HCT116 (cell line): ENCODE results near the gene SPDEF. TPM values are rescaled to one million over a fixed set of nuclear protein-coding genes. Genes with fewer than 3 reads are reported as not detected.

ENCODE experiments used
- ATAC-seq: fragments of 200-7000 bp; cut with Tn5 transposase; 2 replicates; pipeline ENCODE4 v1.9.1; 2020; ENCODE audit warnings: mild to moderate bottlenecking, moderate library complexity
- BruUV-seq: library from RNA; stranded (reverse); fragments of 400-500 nt; replicated peaks from 2 replicates; lab custom pipeline; 2021; lab: Mats Ljungman, UMichigan
- CTCF ChIA-PET: fragments of 300-600 bp; sonication (Branson Sonifier 250); formaldehyde crosslinking; loops from one replicate; lab custom pipeline; 2021; ENCODE audit warnings: antibody characterized with exemption; lab: Charles Lee
- POLR2A ChIA-PET: fragments of 300-600, 350-600 bp; sonication (Branson Sonifier 250); formaldehyde crosslinking; loops from one replicate; lab custom pipeline; 2021; ENCODE audit warnings: antibody characterized with exemption; lab: Charles Lee
- RAD21 ChIA-PET, 2 experiments: fragments of 300-600 bp; sonication (Branson Sonifier 250); formaldehyde crosslinking; loops; one replicate each; lab custom pipeline; 2023; ENCODE audit warnings: low total read pairs in 2 of 2; ENCODE audit not compliant: uncharacterized antibody in 2 of 2, unreplicated experiment in 2 of 2, low non-redundant PET in 1 of 2; lab: Charles Lee
- DNase-seq: peaks from one replicate; pipeline ENCODE4 v3.0.0-alpha.2; 2010; ENCODE audit warnings: low read depth, low spot score
- H2AFZ ChIP-seq: fragments of 200-600 bp; shearing (Covaris generic), sonication (generic); 2 replicates; pipeline ENCODE4 v1.6.1; 2017; ENCODE audit warnings: low read depth, mixed run types, mixed read lengths, antibody characterized with exemption, low read length; ENCODE audit not compliant: poor library complexity, severe bottlenecking
- H3K27ac ChIP-seq: 2 replicates; pipeline ENCODE4 v1.5.1; 2012; ENCODE audit warnings: low read depth, low read length
- H3K27me3 ChIP-seq: fragments of 200-600 bp; sonication (generic); 2 replicates; pipeline ENCODE4 v1.6.1; 2016; ENCODE audit warnings: mixed run types, low read length, mixed read lengths; ENCODE audit not compliant: insufficient read depth
- H3K36me3 ChIP-seq, 2 experiments: fragments of 200-500 bp in 1 of 2; fragments of 200-600 bp in 1 of 2; sonication (Bioruptor generic) in 1 of 2; sonication (generic) in 1 of 2; 2 replicates each; pipeline versions ENCODE4 v1.5.1 to v1.6.1; 2014 to 2016; ENCODE audit warnings: low read length in 2 of 2, inconsistent platforms in 1 of 2, mixed read lengths in 1 of 2, mixed run types in 1 of 2; ENCODE audit not compliant: insufficient read depth in 2 of 2, control insufficient read depth in 1 of 2
- H3K4me1 ChIP-seq, 2 experiments: fragments of 200-600 bp in 1 of 2; sonication (generic) in 1 of 2; 2 replicates each; pipeline versions ENCODE4 v1.5.1 to v1.6.1; 2012 to 2017; ENCODE audit warnings: low read length in 2 of 2, inconsistent platforms in 1 of 2, mild to moderate bottlenecking in 1 of 2, mixed read lengths in 1 of 2, mixed run types in 1 of 2, moderate library complexity in 1 of 2; ENCODE audit not compliant: insufficient read depth in 2 of 2, control insufficient read depth in 1 of 2
- H3K4me2 ChIP-seq: fragments of 200-600 bp; sonication (generic); 2 replicates; pipeline ENCODE4 v1.6.1; 2017; ENCODE audit warnings: mixed run types, low read length, mixed read lengths
- H3K4me3 ChIP-seq, 2 experiments: fragments of 200-600 bp in 1 of 2; sonication (generic) in 1 of 2; replicated peaks in 1 of 2; 2 replicates each; pipeline ENCODE4 v1.5.1; 2011 to 2016; ENCODE audit warnings: low read length in 2 of 2, control low read depth in 1 of 2, low read depth in 1 of 2, mild to moderate bottlenecking in 1 of 2, mixed read lengths in 1 of 2, mixed run types in 1 of 2
- H3K79me2 ChIP-seq: fragments of 200-600 bp; sonication (generic); 2 replicates; pipeline ENCODE4 v1.6.1; 2017; ENCODE audit warnings: mild to moderate bottlenecking, mixed run types, low read length, moderate library complexity, mixed read lengths; ENCODE audit not compliant: insufficient read depth
- H3K9ac ChIP-seq: fragments of 200-600 bp; sonication (generic); 2 replicates; pipeline ENCODE4 v1.6.1; 2016; ENCODE audit warnings: low read length, mixed read lengths
- H3K9me2 ChIP-seq: fragments of 200-600 bp; sonication (generic), shearing (Covaris generic); 2 replicates; pipeline ENCODE4 v1.6.1; 2017; ENCODE audit warnings: mixed run types, mild to moderate bottlenecking, moderate library complexity; ENCODE audit not compliant: insufficient read depth
- H3K9me3 ChIP-seq, 2 experiments: fragments of 200-500 bp in 1 of 2; fragments of 200-600 bp in 1 of 2; sonication (Bioruptor generic) in 1 of 2; sonication (generic) in 1 of 2; 2 replicates each; pipeline ENCODE4 v1.6.1; 2014 to 2017; ENCODE audit warnings: low read length in 2 of 2, mixed read lengths in 2 of 2, inconsistent platforms in 1 of 2, low read depth in 1 of 2, mild to moderate bottlenecking in 1 of 2, mixed run types in 1 of 2, moderate library complexity in 1 of 2; ENCODE audit not compliant: control insufficient read depth in 1 of 2, insufficient read depth in 1 of 2
- H4K20me1 ChIP-seq: fragments of 200-600 bp; sonication (generic), shearing (Covaris generic); 2 replicates; pipeline ENCODE4 v1.6.1; 2017; ENCODE audit warnings: mixed run types, mild to moderate bottlenecking, moderate library complexity; ENCODE audit not compliant: insufficient read depth
- CBX3 ChIP-seq: IDR thresholded peaks from 2 replicates; pipeline ENCODE4 v1.6.1; 2012; ENCODE audit warnings: low read depth
- CTCF ChIP-seq, 3 experiments: fragments of 200-600 bp in 1 of 3; sonication (generic) in 1 of 3; IDR thresholded peaks in 2 of 3; conservative IDR thresholded peaks in 1 of 3; 2 replicates each; pipeline ENCODE4 v1.5.1; 2012 to 2017; ENCODE audit warnings: low read depth in 2 of 3, low read length in 2 of 3, antibody characterized with exemption in 1 of 3, borderline replicate concordance in 1 of 3, control low read depth in 1 of 3, mild to moderate bottlenecking in 1 of 3, mixed read lengths in 1 of 3, mixed run types in 1 of 3, moderate library complexity in 1 of 3; ENCODE audit not compliant: insufficient read depth in 1 of 3
- EGR1 ChIP-seq: IDR thresholded peaks from 2 replicates; pipeline ENCODE4 v1.6.1; 2012; ENCODE audit warnings: low read depth
- ELF1 ChIP-seq: IDR thresholded peaks from 2 replicates; pipeline ENCODE4 v1.6.1; 2012; ENCODE audit warnings: low read depth, borderline replicate concordance
- EZH2 ChIP-seq: fragments of 200-600 bp; sonication (generic); IDR thresholded peaks from 2 replicates; pipeline ENCODE4 v1.6.1; 2017; ENCODE audit warnings: antibody characterized with exemption, mixed run types
- FOSL1 ChIP-seq: IDR thresholded peaks from 2 replicates; pipeline ENCODE4 v1.6.1; 2012; ENCODE audit warnings: low read depth
- JUND ChIP-seq: IDR thresholded peaks from 2 replicates; pipeline ENCODE4 v1.6.1; 2012
- POLR2A ChIP-seq: IDR thresholded peaks from 2 replicates; pipeline ENCODE4 v1.7.0; 2011; ENCODE audit warnings: borderline replicate concordance; ENCODE audit not compliant: insufficient read depth, insufficient read length; ENCODE audit errors: extremely low read depth
- SIN3A ChIP-seq: IDR thresholded peaks from 2 replicates; pipeline ENCODE4 v1.6.1; 2012; ENCODE audit warnings: low read depth
- SP1 ChIP-seq: IDR thresholded peaks from 2 replicates; pipeline ENCODE4 v1.6.1; 2012; ENCODE audit warnings: low read depth
- SRF ChIP-seq: IDR thresholded peaks from 2 replicates; pipeline ENCODE4 v1.6.1; 2012; ENCODE audit warnings: low read depth
- TCF7L2 ChIP-seq: IDR thresholded peaks from 2 replicates; pipeline ENCODE4 v1.7.0; 2011; ENCODE audit warnings: borderline replicate concordance, inconsistent platforms; ENCODE audit not compliant: insufficient read depth, insufficient read length; ENCODE audit errors: extremely low read depth
- YY1 ChIP-seq: IDR thresholded peaks from 2 replicates; pipeline ENCODE4 v1.6.1; 2011; ENCODE audit warnings: low read length, low read depth, moderate library complexity, mild to moderate bottlenecking; ENCODE audit not compliant: insufficient replicate concordance; ENCODE audit errors: extremely low read depth
- ZBTB33 ChIP-seq: IDR thresholded peaks from 2 replicates; pipeline ENCODE4 v1.6.1; 2011; ENCODE audit warnings: mild to moderate bottlenecking, low read length, moderate library complexity; ENCODE audit not compliant: insufficient replicate concordance; ENCODE audit errors: extremely low read depth
- ZNF274 ChIP-seq: fragments of 200-500 bp; sonication (Bioruptor generic); IDR thresholded peaks from 2 replicates; pipeline ENCODE4 v1.6.1; 2014; ENCODE audit warnings: mild to moderate bottlenecking, low read depth, low read length, inconsistent platforms
- intact Hi-C: fragments of 100-400 bp; cut with micrococcal nuclease; formaldehyde crosslinking; loops from 2 replicates; pipeline ENCODE4 v1.10.0; 2022
- total RNA-seq: library from RNA; stranded (reverse); gene quantifications from one replicate; pipeline ENCODE4 v1.2.1, GENCODE V29; 2021; ENCODE audit not compliant: unreplicated experiment

SPDEF gene
- total RNA-seq, 1 experiment from 2014 or later: 0.39 TPM

DNA sequence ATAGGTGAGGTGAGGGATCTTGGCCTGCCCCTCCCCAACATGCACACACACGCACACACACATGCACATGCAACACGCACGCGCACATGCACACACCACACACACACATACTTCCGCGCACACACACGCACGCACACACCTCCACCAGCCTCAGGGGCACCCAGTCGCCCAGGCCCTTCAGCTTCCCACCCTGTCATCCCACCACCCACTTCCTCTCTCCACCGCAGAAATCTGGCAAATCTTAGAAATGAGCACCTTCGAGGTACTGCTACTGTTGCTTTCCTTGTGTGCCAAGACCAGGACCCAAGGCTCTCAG is 1.2 kb downstream of the SPDEF start:
- DNase-seq: no peak
- H3K27ac ChIP-seq: no peak overlapping the region
- ChIA-PET POLR2A (no interaction called here), CTCF (no interaction called here), RAD21 (no interaction called here)
- H3K4me3 ChIP-seq: no peak overlapping the region
- H3K9me3 ChIP-seq: peaks cover 0 to 6% of the 10 kb centered on the region in 2 experiments; a peak in 1 of 4 replicates
- H2AFZ ChIP-seq: no peak overlapping the region
- no peaks in the 10 kb centered on the region for H3K27me3 ChIP-seq
- no peak for ATAC-seq
- H3K4me2 ChIP-seq: no peak overlapping the region
- no peaks in the 10 kb centered on the region for H3K36me3 ChIP-seq
- no TSS peak for BruUV-seq
- no peaks in the 10 kb centered on the region for H3K79me2 ChIP-seq
- H3K9ac ChIP-seq: no peak overlapping the region
- intact Hi-C loops: no loop called here
- TF ChIP-seq SIN3A: no peak
- no peak for TF ChIP-seq FOSL1
- no peak for TF ChIP-seq JUND
- TF ChIP-seq, all 23 proteins: peak for 0
- Histone ChIP-seq H3K4me1 (no peaks in the 10 kb centered on the region), H4K20me1 (no peaks in the 10 kb centered on the region), H3K9me2 (no peaks in the 10 kb centered on the region)

DNA sequence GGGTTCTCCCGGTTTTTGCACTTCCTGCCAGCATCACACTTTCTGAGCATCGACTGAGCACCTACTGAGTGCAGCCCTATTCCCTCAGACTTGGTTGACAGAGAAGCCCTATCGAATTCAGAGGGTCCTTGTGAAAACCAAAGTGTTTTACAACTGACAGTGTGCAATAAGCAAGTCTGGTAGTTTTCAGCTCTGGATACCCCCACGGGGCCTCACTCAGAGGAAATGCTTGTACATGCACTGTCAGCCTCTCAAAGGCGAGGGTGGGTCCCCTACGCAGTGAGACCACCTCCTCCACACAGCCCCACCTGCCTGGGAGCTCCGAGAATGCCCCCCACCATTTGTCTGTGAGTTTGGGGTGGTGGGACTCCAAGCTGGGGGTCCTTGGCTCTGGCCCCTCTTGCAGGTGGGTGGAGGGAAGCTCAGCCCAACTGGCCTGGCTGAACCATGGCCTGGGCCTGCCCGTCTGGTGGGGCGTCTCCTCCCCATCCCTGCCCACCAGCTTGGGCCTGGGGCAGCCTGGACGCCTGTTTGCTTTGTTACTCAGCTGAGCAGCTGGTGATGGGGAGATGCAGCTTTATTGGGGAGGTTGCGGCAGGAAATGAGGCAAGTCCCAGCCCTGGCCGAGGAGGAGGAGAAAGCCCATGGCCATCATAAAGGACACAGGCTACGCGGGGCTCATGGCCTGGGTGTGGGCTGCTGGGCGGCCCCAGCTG is 1.7 kb downstream of the SPDEF start:
- intact Hi-C loops: no loop called here
- Histone ChIP-seq H3K9ac (no peak overlapping the region), H2AFZ (no peak overlapping the region), H3K36me3 (no peaks in the 10 kb centered on the region), H3K9me3 (peaks cover 0 to 6% of the 10 kb centered on the region in 2 experiments; a peak in 1 of 4 replicates), H3K4me3 (no peak overlapping the region), H3K27me3 (no peaks in the 10 kb centered on the region), H3K4me2 (no peak overlapping the region), H4K20me1 (no peaks in the 10 kb centered on the region), H3K79me2 (no peaks in the 10 kb centered on the region), H3K27ac (no peak overlapping the region), H3K4me1 (no peaks in the 10 kb centered on the region), H3K9me2 (no peaks in the 10 kb centered on the region)
- ChIA-PET CTCF (no interaction called here), RAD21 (no interaction called here), POLR2A (no interaction called here)
- BruUV-seq: no TSS peak
- DNase-seq (no peak), ATAC-seq (no peak)
- TF ChIP-seq ZBTB33: no peak
- no peak for TF ChIP-seq EGR1
- TF ChIP-seq CTCF (IDR thresholded peaks at IDR 0.05 in 2 of 3, conservative IDR thresholded peaks at IDR 0.05 in 1 of 3; ENCODE audit: borderline replicate concordance in 1 of 3, insufficient read depth in 1 of 3, low read depth in 2 of 3, low read length in 2 of 3): no peak
- TF ChIP-seq YY1: no peak
- TF ChIP-seq ELF1: no peak
- no peak for TF ChIP-seq CBX3
- no peak for TF ChIP-seq JUND
- no peak for TF ChIP-seq TCF7L2
- no peak for TF ChIP-seq SP1
- no peak for TF ChIP-seq FOSL1
- no peak for TF ChIP-seq ZNF274
- no peak for TF ChIP-seq EZH2
- TF ChIP-seq SRF: no peak
- TF ChIP-seq POLR2A: no peak
